ENCODE measurements around the gene RPP25. TPM values are rescaled to one million over a fixed set of nuclear protein-coding genes. Genes with fewer than 3 reads are reported as not detected.

The RPP25 gene
- total and polyA plus RNA-seq, 2 of the 13 experiments (the other 11 are each of a cell fraction or from before 2014, with no cell fraction given) = 0.05 to 0.11 TPM

DNA sequence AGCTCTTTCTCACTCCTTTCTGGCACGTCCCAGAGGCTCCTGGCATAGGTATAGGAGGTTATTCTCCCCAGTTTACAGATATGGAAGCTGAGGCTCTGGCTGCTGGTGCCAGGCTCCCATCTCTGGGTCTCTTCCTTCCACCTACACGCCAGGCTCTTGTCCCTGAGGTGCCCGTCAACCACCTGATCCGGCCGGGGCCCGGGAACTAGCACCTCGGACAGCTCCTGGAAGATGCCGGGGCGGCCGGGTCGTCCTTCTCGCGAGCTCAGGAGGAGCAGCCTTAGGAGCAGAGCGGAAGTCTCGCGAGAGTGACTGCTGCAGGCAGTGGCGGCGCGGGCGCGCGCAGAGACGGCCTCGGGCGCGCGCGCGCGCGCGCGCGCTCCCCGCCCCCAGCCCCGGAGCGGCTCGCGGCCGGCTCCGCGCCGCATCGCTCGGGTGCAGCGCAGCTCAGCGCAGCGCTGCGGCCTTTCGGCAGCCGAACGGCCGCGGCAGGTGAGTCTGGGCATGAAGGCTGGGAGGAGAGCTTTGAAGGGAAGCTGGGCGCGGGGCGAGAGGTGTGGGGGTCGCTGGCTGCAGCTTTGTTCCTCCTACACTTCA, 38.7 kb upstream of the RPP25 start, which contains the start of gene SCAMP5 (continued):
- TF ChIP-seq ARNTL (CRISPR knock-in tag; IDR thresholded peaks at IDR 0.05) = peak; percentile 44; the same call in 1 of the 2 replicates
- TF ChIP-seq ZFAT (CRISPR knock-in tag; conservative IDR thresholded peaks at IDR 0.05) = 0 out of 2 replicates have a peak, but pooled peaks have one; percentile 50
- TF ChIP-seq, protein P1, sequence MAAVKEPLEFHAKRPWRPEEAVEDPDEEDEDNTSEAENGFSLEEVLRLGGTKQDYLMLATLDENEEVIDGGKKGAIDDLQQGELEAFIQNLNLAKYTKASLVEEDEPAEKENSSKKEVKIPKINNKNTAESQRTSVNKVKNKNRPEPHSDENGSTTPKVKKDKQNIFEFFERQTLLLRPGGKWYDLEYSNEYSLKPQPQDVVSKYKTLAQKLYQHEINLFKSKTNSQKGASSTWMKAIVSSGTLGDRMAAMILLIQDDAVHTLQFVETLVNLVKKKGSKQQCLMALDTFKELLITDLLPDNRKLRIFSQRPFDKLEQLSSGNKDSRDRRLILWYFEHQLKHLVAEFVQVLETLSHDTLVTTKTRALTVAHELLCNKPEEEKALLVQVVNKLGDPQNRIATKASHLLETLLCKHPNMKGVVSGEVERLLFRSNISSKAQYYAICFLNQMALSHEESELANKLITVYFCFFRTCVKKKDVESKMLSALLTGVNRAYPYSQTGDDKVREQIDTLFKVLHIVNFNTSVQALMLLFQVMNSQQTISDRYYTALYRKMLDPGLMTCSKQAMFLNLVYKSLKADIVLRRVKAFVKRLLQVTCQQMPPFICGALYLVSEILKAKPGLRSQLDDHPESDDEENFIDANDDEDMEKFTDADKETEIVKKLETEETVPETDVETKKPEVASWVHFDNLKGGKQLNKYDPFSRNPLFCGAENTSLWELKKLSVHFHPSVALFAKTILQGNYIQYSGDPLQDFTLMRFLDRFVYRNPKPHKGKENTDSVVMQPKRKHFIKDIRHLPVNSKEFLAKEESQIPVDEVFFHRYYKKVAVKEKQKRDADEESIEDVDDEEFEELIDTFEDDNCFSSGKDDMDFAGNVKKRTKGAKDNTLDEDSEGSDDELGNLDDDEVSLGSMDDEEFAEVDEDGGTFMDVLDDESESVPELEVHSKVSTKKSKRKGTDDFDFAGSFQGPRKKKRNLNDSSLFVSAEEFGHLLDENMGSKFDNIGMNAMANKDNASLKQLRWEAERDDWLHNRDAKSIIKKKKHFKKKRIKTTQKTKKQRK (IDR thresholded peaks at IDR 0.05; ENCODE audit: low read length) = no peak
- TF ChIP-seq, protein P2, sequence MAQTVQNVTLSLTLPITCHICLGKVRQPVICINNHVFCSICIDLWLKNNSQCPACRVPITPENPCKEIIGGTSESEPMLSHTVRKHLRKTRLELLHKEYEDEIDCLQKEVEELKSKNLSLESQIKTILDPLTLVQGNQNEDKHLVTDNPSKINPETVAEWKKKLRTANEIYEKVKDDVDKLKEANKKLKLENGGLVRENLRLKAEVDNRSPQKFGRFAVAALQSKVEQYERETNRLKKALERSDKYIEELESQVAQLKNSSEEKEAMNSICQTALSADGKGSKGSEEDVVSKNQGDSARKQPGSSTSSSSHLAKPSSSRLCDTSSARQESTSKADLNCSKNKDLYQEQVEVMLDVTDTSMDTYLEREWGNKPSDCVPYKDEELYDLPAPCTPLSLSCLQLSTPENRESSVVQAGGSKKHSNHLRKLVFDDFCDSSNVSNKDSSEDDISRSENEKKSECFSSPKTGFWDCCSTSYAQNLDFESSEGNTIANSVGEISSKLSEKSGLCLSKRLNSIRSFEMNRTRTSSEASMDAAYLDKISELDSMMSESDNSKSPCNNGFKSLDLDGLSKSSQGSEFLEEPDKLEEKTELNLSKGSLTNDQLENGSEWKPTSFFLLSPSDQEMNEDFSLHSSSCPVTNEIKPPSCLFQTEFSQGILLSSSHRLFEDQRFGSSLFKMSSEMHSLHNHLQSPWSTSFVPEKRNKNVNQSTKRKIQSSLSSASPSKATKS (CRISPR knock-in tag; IDR thresholded peaks at IDR 0.05) = no peak
- TF ChIP-seq SP1 (IDR thresholded peaks at IDR 0.05) = no peak
- TF ChIP-seq SP1 (CRISPR knock-in tag; IDR thresholded peaks at IDR 0.05) = no peak
- TF ChIP-seq ZC3H4 (CRISPR knock-in tag; IDR thresholded peaks at IDR 0.05; ENCODE audit: borderline replicate concordance) = no peak
- no peak for TF ChIP-seq NFYC (CRISPR knock-in tag; IDR thresholded peaks at IDR 0.05)
- no peak for TF ChIP-seq KDM5A (IDR thresholded peaks at IDR 0.05; ENCODE audit: borderline replicate concordance, low read length)
- TF ChIP-seq RCOR2 (CRISPR knock-in tag; IDR thresholded peaks at IDR 0.05) = no peak
- TF ChIP-seq NFATC3 (CRISPR knock-in tag; IDR thresholded peaks at IDR 0.05) = no peak
- peak; percentile 9; the same call in 1 of the 2 replicates for TF ChIP-seq PRMT3 (CRISPR knock-in tag; IDR thresholded peaks at IDR 0.05; ENCODE audit: borderline replicate concordance, low read depth)
- peak; percentile 93 for TF ChIP-seq ZNF441 (CRISPR knock-in tag; IDR thresholded peaks at IDR 0.05; ENCODE audit: borderline replicate concordance)
- TF ChIP-seq ZSCAN21 (CRISPR knock-in tag; IDR thresholded peaks at IDR 0.05; ENCODE audit: borderline replicate concordance) = peak; percentile 93
- peak; percentile 96 for TF ChIP-seq ISX (CRISPR knock-in tag; conservative IDR thresholded peaks at IDR 0.05)
- TF ChIP-seq HNRNPUL1 (IDR thresholded peaks at IDR 0.05; ENCODE audit: low read depth, low read length) = no peak
- no peak for TF ChIP-seq AGO2 (optimal IDR thresholded peaks at IDR 0.05; ENCODE audit: low read depth, low read length)
- no peak for TF ChIP-seq ZBTB7B (CRISPR knock-in tag; IDR thresholded peaks at IDR 0.05)
- TF ChIP-seq, protein P3, sequence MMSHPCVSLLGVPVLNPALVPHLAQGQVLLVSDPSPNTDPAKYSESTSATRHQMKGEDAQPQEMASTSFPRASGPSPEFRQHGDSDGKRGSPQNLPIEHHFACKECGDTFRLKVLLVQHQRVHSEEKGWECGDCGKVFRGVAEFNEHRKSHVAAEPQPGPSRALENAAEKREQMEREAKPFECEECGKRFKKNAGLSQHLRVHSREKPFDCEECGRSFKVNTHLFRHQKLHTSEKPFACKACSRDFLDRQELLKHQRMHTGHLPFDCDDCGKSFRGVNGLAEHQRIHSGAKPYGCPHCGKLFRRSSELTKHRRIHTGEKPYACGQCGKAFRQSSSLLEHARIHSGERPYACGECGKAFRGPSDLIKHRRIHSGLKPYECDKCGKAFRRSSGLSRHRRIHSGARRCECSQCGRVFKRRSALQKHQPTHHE (CRISPR knock-in tag; IDR thresholded peaks at IDR 0.05; ENCODE audit: borderline replicate concordance) = no peak
- TF ChIP-seq PHF21A (CRISPR knock-in tag; IDR thresholded peaks at IDR 0.05) = no peak
- TF ChIP-seq, protein P4, sequence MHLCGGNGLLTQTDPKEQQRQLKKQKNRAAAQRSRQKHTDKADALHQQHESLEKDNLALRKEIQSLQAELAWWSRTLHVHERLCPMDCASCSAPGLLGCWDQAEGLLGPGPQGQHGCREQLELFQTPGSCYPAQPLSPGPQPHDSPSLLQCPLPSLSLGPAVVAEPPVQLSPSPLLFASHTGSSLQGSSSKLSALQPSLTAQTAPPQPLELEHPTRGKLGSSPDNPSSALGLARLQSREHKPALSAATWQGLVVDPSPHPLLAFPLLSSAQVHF (CRISPR knock-in tag; IDR thresholded peaks at IDR 0.05) = peak; percentile 66; the same call in 1 of the 2 replicates
- TF ChIP-seq SPEN (CRISPR knock-in tag; IDR thresholded peaks at IDR 0.05; ENCODE audit: low read depth) = peak; percentile 60; the same call in 1 of the 2 replicates
- TF ChIP-seq KDM6A (CRISPR knock-in tag; IDR thresholded peaks at IDR 0.05; ENCODE audit: low read depth) = no peak
- no peak for TF ChIP-seq KAT7 (CRISPR knock-in tag; IDR thresholded peaks at IDR 0.05; ENCODE audit: borderline replicate concordance)
- TF ChIP-seq FLYWCH1 (CRISPR knock-in tag; IDR thresholded peaks at IDR 0.05) = no peak

Data from HepG2 (cell line).